MM.1S (cell line): Measurements from ENCODE around the gene EIF3M.

Experiments used
- EZH2phosphoT487 ChIP-seq: fragments of 300-600 bp; sonication (generic); IDR thresholded peaks from 2 replicates; pipeline ENCODE4 v1.6.1; 2018; ENCODE audit warnings: antibody characterized with exemption, low read length
- TF ChIP-seq, protein P1 (sequence below): fragments of 300-600 bp; sonication (generic); IDR thresholded peaks from 2 replicates; pipeline ENCODE4 v1.5.1; 2016; ENCODE audit warnings: antibody characterized with exemption, low read length, mixed read lengths

DNA sequence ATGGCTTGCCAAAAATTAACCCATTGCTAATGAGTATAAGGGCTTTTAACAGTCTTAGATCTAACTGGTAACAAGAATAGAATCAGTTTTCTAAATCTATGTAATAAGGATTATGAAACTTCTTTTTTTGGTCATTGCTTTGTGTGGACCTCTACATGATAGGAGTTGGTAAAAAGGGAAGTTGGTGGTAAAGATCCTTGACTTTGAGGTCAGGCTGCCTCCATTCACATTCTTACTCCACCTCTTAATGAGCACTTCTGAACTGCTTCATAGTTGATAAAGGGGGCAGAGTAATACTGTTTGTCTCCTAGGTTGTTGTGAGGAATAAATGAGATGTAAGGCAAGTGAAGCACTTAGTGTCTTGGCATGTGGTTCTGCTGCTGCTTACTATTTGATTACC is 10.6 kb downstream of the EIF3M start:
- no peak for TF ChIP-seq EZH2phosphoT487
- TF ChIP-seq, protein P1, sequence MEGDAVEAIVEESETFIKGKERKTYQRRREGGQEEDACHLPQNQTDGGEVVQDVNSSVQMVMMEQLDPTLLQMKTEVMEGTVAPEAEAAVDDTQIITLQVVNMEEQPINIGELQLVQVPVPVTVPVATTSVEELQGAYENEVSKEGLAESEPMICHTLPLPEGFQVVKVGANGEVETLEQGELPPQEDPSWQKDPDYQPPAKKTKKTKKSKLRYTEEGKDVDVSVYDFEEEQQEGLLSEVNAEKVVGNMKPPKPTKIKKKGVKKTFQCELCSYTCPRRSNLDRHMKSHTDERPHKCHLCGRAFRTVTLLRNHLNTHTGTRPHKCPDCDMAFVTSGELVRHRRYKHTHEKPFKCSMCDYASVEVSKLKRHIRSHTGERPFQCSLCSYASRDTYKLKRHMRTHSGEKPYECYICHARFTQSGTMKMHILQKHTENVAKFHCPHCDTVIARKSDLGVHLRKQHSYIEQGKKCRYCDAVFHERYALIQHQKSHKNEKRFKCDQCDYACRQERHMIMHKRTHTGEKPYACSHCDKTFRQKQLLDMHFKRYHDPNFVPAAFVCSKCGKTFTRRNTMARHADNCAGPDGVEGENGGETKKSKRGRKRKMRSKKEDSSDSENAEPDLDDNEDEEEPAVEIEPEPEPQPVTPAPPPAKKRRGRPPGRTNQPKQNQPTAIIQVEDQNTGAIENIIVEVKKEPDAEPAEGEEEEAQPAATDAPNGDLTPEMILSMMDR, result no peak
